Activated T-cell treated with anti-CD3 and anti-CD28 coated beads, Interleukin-2, amount 50 U/mL, for 24 hours (primary cell): ENCODE results near the gene LMO7.
"Not testable (repeated sequence)": the region's sequence is repeated elsewhere in the genome, so short reads cannot be mapped to it uniquely, and the experiment has no call there.

Source experiments
- DNase-seq: peaks from one replicate; pipeline ENCODE4 v3.0.0-alpha.2; 2020
- H3K27ac Mint-ChIP-seq: 2 replicates; pipeline ENCODE4 v1.8.0; 2020; ENCODE audit warnings: mild to moderate bottlenecking, mixed read lengths
- H3K27me3 Mint-ChIP-seq: 2 replicates; pipeline ENCODE4 v1.8.0; 2020; ENCODE audit warnings: mixed read lengths
- H3K36me3 Mint-ChIP-seq: 2 replicates; pipeline ENCODE4 v1.8.0; 2020; ENCODE audit warnings: low read depth, mixed read lengths
- H3K4me1 Mint-ChIP-seq: 2 replicates; pipeline ENCODE4 v1.8.0; 2020; ENCODE audit warnings: low read depth, mixed read lengths
- H3K4me3 Mint-ChIP-seq: 2 replicates; pipeline ENCODE4 v1.8.0; 2020; ENCODE audit warnings: mild to moderate bottlenecking, moderate library complexity, mixed read lengths
- H3K9me3 Mint-ChIP-seq: 2 replicates; pipeline ENCODE4 v1.8.0; 2020; ENCODE audit warnings: mixed read lengths

Gene LMO7

GRCh38 chr13:75774176-75774575 lies 138.0 kb downstream of the LMO7 start:
- H3K27me3 Mint-ChIP-seq: no peaks in the 10 kb centered on the region
- no peak overlapping the region for H3K4me3 Mint-ChIP-seq
- H3K9me3 Mint-ChIP-seq: peaks cover 2% of the 10 kb centered on the region
- H3K36me3 Mint-ChIP-seq: peaks cover 14% of the 10 kb centered on the region
- peaks cover 33% of the 10 kb centered on the region for H3K4me1 Mint-ChIP-seq
- no peak overlapping the region for H3K27ac Mint-ChIP-seq
- no peak for DNase-seq

- H3K4me3 Mint-ChIP-seq: no peak overlapping the region
- peaks cover 7% of the 10 kb centered on the region for H3K9me3 Mint-ChIP-seq
- no peaks in the 10 kb centered on the region for H3K27me3 Mint-ChIP-seq
- no peak for DNase-seq
- H3K27ac Mint-ChIP-seq: no peak overlapping the region
- peaks cover 27% of the 10 kb centered on the region for H3K36me3 Mint-ChIP-seq
- peaks cover 17% of the 10 kb centered on the region for H3K4me1 Mint-ChIP-seq
These were observed 140.4 kb downstream of the LMO7 start for GRCh38 chr13:75776550-75776949.

GRCh38 chr13:75779393-75779792 lies 143.3 kb downstream of the LMO7 start:
- Mint-ChIP-seq H3K4me3 (no peak overlapping the region), H3K27me3 (no peaks in the 10 kb centered on the region), H3K9me3 (peaks cover 12% of the 10 kb centered on the region), H3K36me3 (peaks cover 24% of the 10 kb centered on the region), H3K4me1 (peaks cover 7% of the 10 kb centered on the region), H3K27ac (no peak overlapping the region)
- no peak for DNase-seq

GRCh38 chr13:75780103-75780502 lies 144.0 kb downstream of the LMO7 start:
- H3K4me1 Mint-ChIP-seq, DNase-seq, H3K4me3 Mint-ChIP-seq, H3K27ac Mint-ChIP-seq, H3K27me3 Mint-ChIP-seq: not testable (repeated sequence)
- Mint-ChIP-seq H3K9me3 (peaks cover 12% of the 10 kb centered on the region), H3K36me3 (peaks cover 24% of the 10 kb centered on the region)

GRCh38 chr13:75782985-75783384 lies 146.9 kb downstream of the LMO7 start:
- Mint-ChIP-seq H3K9me3 (peaks cover 12% of the 10 kb centered on the region), H3K36me3 (peaks cover 22% of the 10 kb centered on the region), H3K4me3 (no peak overlapping the region), H3K27me3 (no peaks in the 10 kb centered on the region), H3K4me1 (peaks cover 10% of the 10 kb centered on the region), H3K27ac (no peak overlapping the region)
- DNase-seq: no peak

GRCh38 chr13:75784003-75784402 lies 147.9 kb downstream of the LMO7 start:
- H3K36me3 Mint-ChIP-seq: peaks cover 18% of the 10 kb centered on the region
- H3K4me3 Mint-ChIP-seq: no peak overlapping the region
- no peaks in the 10 kb centered on the region for H3K27me3 Mint-ChIP-seq
- peaks cover 12% of the 10 kb centered on the region for H3K9me3 Mint-ChIP-seq
- no peak overlapping the region for H3K27ac Mint-ChIP-seq
- no peak for DNase-seq
- H3K4me1 Mint-ChIP-seq: peaks cover 10% of the 10 kb centered on the region

GRCh38 chr13:75785130-75785529 lies 149.0 kb downstream of the LMO7 start:
- H3K4me3 Mint-ChIP-seq: no peak overlapping the region
- DNase-seq: no peak
- peaks cover 9% of the 10 kb centered on the region for H3K36me3 Mint-ChIP-seq
- H3K9me3 Mint-ChIP-seq: peaks cover 8% of the 10 kb centered on the region
- peaks cover 10% of the 10 kb centered on the region for H3K4me1 Mint-ChIP-seq
- no peaks in the 10 kb centered on the region for H3K27me3 Mint-ChIP-seq
- H3K27ac Mint-ChIP-seq: no peak overlapping the region

GRCh38 chr13:75787249-75787928 lies 151.3 kb downstream of the LMO7 start:
- no peak overlapping the region for H3K4me3 Mint-ChIP-seq
- no peaks in the 10 kb centered on the region for H3K27me3 Mint-ChIP-seq

GRCh38 chr13:75788481-75788981 lies 152.4 kb downstream of the LMO7 start:
- Mint-ChIP-seq H3K9me3 (no peaks in the 10 kb centered on the region), H3K27me3 (no peaks in the 10 kb centered on the region), H3K4me3 (no peak overlapping the region), H3K4me1 (peaks cover 12% of the 10 kb centered on the region), H3K36me3 (no peaks in the 10 kb centered on the region), H3K27ac (no peak overlapping the region)
- no peak for DNase-seq

More at GRCh38 chr13:75787249-75787928, 151.3 kb downstream of the LMO7 start:
- peaks cover 10% of the 10 kb centered on the region for H3K4me1 Mint-ChIP-seq
- no peaks in the 10 kb centered on the region for H3K36me3 Mint-ChIP-seq
- no peak for DNase-seq
- no peak overlapping the region for H3K27ac Mint-ChIP-seq
- peaks cover 5% of the 10 kb centered on the region for H3K9me3 Mint-ChIP-seq

GRCh38 chr13:75789451-75790197 lies 153.5 kb downstream of the LMO7 start:
- DNase-seq: no peak
- H3K4me1 Mint-ChIP-seq: peaks cover 9% of the 10 kb centered on the region
- H3K27ac Mint-ChIP-seq: no peak overlapping the region
- no peaks in the 10 kb centered on the region for H3K36me3 Mint-ChIP-seq
- H3K9me3 Mint-ChIP-seq: no peaks in the 10 kb centered on the region
- H3K27me3 Mint-ChIP-seq: no peaks in the 10 kb centered on the region
- H3K4me3 Mint-ChIP-seq: no peak overlapping the region

GRCh38 chr13:75790198-75790970 lies 154.3 kb downstream of the LMO7 start:
- Mint-ChIP-seq H3K4me1 (peaks cover 6% of the 10 kb centered on the region), H3K4me3 (no peak overlapping the region), H3K27me3 (no peaks in the 10 kb centered on the region), H3K36me3 (no peaks in the 10 kb centered on the region), H3K27ac (no peak overlapping the region), H3K9me3 (no peaks in the 10 kb centered on the region)
- DNase-seq: no peak

- no peaks in the 10 kb centered on the region for H3K27me3 Mint-ChIP-seq
- no peak overlapping the region for H3K4me3 Mint-ChIP-seq
- peaks cover 12% of the 10 kb centered on the region for H3K4me1 Mint-ChIP-seq
- no peaks in the 10 kb centered on the region for H3K9me3 Mint-ChIP-seq
- peaks cover 14% of the 10 kb centered on the region for H3K36me3 Mint-ChIP-seq
- no peak for DNase-seq
- no peak overlapping the region for H3K27ac Mint-ChIP-seq
These were observed 156.5 kb downstream of the LMO7 start for GRCh38 chr13:75792526-75793187.

GRCh38 chr13:75793188-75793567 lies 157.0 kb downstream of the LMO7 start:
- not testable (repeated sequence) for H3K9me3 Mint-ChIP-seq, H3K27ac Mint-ChIP-seq

GRCh38 chr13:75794663-75795062 lies 158.5 kb downstream of the LMO7 start:
- H3K27ac Mint-ChIP-seq: no peak overlapping the region
- H3K36me3 Mint-ChIP-seq: peaks cover 19% of the 10 kb centered on the region
- no peak for DNase-seq
- H3K4me1 Mint-ChIP-seq: peaks cover 31% of the 10 kb centered on the region
- no peaks in the 10 kb centered on the region for H3K27me3 Mint-ChIP-seq
- H3K9me3 Mint-ChIP-seq: no peaks in the 10 kb centered on the region
- no peak overlapping the region for H3K4me3 Mint-ChIP-seq

More at GRCh38 chr13:75793188-75793567, 157.0 kb downstream of the LMO7 start:
- not testable (repeated sequence) for DNase-seq, H3K27me3 Mint-ChIP-seq, H3K4me3 Mint-ChIP-seq
- Mint-ChIP-seq H3K36me3 (peaks cover 18% of the 10 kb centered on the region), H3K4me1 (peaks cover 18% of the 10 kb centered on the region)
